Activated CD8-positive, alpha-beta memory T cell treated with anti-CD3 and anti-CD28 coated beads, Interleukin-2, amount 50 U/mL, for 24 hours (primary cell): Measurements from ENCODE around the gene RACK1.
A peak's percentile ranks its signal among the peaks of the same experiment; 100 is the strongest.
"Not testable (repeated sequence)": the region's sequence is repeated elsewhere in the genome, so short reads cannot be mapped to it uniquely, and the experiment has no call there.

Experiments used
- DNase-seq: peaks from one replicate; pipeline ENCODE4 v3.0.0-alpha.2; 2020; ENCODE audit errors: extremely low read depth

RACK1 gene

GRCh38 chr5:181243564-181244343, at the start of gene RACK1:
Gene RACK1, minus strand, starts transcription at chr5:181243906. Its CDS starts 106 bp downstream, at chr5:181243800.
- peak; percentile 82 for DNase-seq

- DNase-seq, result not testable (repeated sequence)
Observed at GRCh38 chr5:181287331-181287730, 43.6 kb upstream of the RACK1 start.

GRCh38 chr5:181285962-181286705, 42.4 kb upstream of the RACK1 start:
- DNase-seq, result not testable (repeated sequence)

- not testable (repeated sequence) for DNase-seq
Observed at GRCh38 chr5:181283841-181284755, 40.4 kb upstream of the RACK1 start.

GRCh38 chr5:181283347-181283746, 39.6 kb upstream of the RACK1 start:
- DNase-seq, result no peak

GRCh38 chr5:181282874-181283273, 39.2 kb upstream of the RACK1 start:
- no peak for DNase-seq

- not testable (repeated sequence) for DNase-seq
Observed at GRCh38 chr5:181282415-181282814, 38.7 kb upstream of the RACK1 start.

- DNase-seq, result no peak
Observed at GRCh38 chr5:181281984-181282316, 38.2 kb upstream of the RACK1 start.

- DNase-seq, result no peak
Observed at GRCh38 chr5:181281077-181281983, 37.6 kb upstream of the RACK1 start.

GRCh38 chr5:181280251-181280762, 36.6 kb upstream of the RACK1 start:
- no peak for DNase-seq

- not testable (repeated sequence) for DNase-seq
Observed at GRCh38 chr5:181273433-181273744, 29.7 kb upstream of the RACK1 start.

- no peak for DNase-seq
Observed at GRCh38 chr5:181271081-181271480, 27.4 kb upstream of the RACK1 start.

GRCh38 chr5:181267907-181268306, 24.2 kb upstream of the RACK1 start:
- DNase-seq, result not testable (repeated sequence)

- DNase-seq, result not testable (repeated sequence)
Observed at GRCh38 chr5:181267291-181267904, 23.7 kb upstream of the RACK1 start.

GRCh38 chr5:181265092-181265671, 21.5 kb upstream of the RACK1 start:
- no peak for DNase-seq

- no peak for DNase-seq
Observed at GRCh38 chr5:181263633-181264032, 19.9 kb upstream of the RACK1 start.

GRCh38 chr5:181261320-181262049, 17.8 kb upstream of the RACK1 start:
- DNase-seq, result no peak

- DNase-seq, result peak; percentile 74
Observed at GRCh38 chr5:181260720-181261319, 17.1 kb upstream of the RACK1 start, which contains the start of gene TRIM52. Gene TRIM52, minus strand, starts transcription at chr5:181261143. Its CDS starts 330 bp downstream, at chr5:181260813.
